Hematopoietic multipotent progenitor cell treated with erythropoietin and hydrocortisone succinate and interleukin-3 and kit ligand, for 4 days (in vitro differentiated cells): ENCODE results near the gene PPP2R5A.
A peak's percentile ranks its signal among the peaks of the same experiment; 100 is the strongest.

ENCODE experiments used
- DNase-seq: peaks from one replicate; pipeline ENCODE4 v3.0.0-alpha.2; 2015

The PPP2R5A gene

DNA sequence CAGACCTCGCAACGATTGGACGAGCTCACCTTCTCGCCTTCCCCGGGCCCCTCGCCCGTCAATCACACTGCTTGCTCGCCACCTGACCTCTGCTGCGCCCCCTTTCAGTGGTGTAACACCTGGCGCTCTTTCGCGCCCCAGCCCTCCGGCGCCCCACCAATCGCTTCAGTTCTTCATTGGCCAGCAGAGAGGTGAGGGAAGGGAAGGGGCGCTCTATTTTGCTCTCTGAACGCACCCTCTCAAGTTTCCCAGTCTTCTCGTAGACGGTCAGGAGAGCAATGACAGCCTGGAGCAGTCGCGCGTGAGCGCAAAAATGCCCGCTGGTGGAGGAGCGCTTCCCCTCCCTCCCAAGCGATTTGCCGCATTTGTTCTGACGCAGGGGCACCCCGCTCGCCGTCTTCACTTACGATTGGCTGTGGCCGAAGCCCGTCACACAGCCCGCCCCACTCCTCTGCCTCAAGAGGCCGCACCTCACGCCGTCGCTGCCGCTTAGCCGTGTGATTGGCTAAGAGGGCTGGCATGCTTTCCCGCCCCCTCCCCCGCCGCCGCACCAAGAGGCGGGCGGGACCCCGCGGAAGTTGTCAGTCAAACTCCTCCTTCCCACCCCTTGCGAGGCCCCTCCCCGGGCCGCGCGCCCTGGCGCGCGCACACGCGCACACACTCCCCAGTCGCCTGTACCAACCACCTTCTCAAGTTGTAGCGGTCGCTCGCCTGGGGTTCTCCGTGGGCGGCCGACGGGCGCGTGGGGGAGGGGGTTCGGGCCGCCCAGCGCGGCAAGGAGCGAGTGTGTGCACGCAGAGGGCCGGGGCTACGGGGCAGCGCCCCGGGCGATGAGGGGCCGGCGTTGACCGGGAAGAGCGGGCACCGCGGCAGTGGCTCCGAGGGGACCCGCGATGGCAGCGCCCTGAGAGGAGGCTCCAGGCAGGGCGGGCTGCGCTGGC is at the start of gene PPP2R5A:
Gene PPP2R5A (plus strand): TSS at position 667 of the 941 bp plus-strand sequence. CDS start 701 bp downstream, outside the sequence.
- DNase-seq = peak; percentile 100

DNA sequence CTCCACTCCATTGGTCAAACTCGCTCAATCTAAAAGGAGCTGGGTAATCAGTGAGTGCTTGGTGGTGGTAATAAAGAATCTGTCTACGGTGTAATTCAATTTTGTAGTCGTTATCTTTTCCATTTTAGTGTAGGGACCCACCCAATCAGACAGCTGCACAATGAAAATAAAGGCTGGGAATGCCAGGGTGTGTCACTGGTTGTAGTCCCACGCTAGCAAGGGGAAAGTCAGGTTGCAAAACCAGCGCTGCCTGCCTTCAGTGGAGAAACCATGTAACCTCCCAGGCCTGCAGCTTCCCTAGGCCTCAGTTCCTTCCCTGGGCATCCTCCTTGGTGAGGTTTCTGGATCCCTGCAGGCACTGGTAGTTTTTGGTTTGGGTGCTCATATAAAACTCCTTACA is 49.4 kb upstream of the PPP2R5A start:
- no peak for DNase-seq

DNA sequence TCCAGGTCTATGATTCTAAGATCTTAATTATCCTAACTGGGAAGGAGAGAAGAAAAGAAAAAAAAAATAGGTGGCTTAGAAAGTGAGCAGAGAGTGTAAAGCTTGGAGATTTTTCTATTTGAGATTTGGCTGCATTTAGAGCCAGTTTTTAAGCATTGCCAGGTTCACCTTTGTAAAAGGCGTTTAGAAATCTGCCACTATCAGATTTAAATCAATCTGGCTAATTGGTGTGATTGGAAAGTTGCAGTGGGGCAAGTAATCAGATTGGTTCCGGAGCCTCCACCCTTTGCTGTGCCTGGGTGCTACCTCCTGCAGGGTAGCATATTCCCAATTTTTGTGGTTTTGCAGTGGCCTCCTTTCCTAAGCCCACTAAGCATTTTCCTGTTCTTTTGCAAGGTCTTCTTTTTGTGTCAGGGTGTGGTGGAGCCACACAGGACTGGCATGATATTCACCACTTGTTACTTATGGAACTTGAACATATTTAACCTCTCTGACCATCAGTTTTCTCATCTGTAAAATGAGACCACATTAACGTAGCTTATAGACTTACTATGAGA is 48.5 kb upstream of the PPP2R5A start:
- no peak for DNase-seq

DNA sequence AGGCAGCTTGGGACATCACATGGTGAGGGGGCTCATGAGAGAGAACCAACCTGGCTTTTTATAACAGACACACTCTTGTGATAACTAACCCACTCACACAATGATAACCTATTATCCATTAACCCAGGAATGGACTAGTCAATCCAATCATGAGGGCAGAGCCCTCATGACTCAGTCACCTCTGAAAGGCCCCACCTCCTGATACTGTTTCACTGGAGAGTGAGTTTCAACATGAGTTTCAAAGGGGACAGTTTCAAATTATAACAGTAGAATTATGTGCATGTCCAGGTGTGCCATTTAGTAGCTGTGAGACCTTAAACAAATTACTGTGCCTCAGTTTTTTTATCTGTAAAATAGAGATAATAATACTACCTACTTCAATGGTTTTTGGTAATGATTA is 47.6 kb upstream of the PPP2R5A start:
- DNase-seq = no peak

DNA sequence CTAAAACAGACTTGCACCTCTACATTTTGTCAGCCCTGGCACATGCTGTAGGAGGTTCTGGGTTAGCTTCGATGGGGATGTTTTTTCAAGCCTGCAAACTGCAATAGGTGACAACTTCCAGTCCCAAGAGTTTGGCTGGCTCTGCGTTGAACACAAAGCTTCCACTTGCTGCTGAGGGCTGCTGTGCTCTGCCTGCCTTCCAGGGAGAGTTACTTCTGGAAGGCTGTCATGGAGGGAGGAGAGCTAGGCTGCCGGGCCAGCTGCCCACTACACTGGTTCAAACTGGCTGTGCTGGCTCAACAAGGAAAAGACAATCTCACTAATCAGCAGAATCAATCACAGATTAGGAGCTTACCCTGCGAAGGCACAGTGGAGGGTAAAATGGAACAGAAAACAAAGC is 46.7 kb upstream of the PPP2R5A start:
- DNase-seq = no peak

DNA sequence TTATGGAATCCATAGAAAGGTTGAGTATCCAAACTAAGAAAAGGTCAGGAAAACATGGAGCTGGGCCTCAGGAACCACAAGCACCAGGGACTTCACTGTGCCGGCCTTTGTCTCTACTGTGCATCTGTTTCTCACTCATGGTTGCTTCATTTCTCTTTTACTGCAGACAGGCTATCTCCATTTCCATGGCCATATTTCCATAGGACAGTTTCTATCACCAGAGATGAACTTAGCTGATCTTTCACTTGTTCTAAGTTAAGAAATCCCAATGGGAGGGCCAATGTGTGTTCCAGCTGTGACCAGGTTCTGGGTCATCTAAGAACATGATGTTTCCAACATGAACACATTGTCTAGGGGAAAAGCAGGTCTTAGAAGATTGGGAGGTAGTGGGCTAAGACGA is 43.7 kb upstream of the PPP2R5A start:
- no peak for DNase-seq

DNA sequence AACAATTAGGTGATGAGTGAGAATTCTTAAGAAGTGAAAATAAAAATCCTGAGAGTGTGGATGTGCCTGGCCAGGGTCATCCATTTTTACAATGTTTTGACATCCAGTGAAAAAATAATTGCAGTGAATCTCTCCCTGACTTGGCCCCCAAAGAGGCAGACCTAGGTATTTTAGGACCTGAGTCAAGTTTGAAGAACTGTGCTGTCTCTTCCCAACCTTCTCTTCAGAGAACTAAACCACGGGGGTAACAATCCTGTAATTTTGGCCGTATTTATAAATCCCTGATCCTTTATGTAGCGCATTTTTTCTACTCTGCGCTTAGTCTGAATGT is 43.3 kb upstream of the PPP2R5A start:
- DNase-seq = no peak

DNA sequence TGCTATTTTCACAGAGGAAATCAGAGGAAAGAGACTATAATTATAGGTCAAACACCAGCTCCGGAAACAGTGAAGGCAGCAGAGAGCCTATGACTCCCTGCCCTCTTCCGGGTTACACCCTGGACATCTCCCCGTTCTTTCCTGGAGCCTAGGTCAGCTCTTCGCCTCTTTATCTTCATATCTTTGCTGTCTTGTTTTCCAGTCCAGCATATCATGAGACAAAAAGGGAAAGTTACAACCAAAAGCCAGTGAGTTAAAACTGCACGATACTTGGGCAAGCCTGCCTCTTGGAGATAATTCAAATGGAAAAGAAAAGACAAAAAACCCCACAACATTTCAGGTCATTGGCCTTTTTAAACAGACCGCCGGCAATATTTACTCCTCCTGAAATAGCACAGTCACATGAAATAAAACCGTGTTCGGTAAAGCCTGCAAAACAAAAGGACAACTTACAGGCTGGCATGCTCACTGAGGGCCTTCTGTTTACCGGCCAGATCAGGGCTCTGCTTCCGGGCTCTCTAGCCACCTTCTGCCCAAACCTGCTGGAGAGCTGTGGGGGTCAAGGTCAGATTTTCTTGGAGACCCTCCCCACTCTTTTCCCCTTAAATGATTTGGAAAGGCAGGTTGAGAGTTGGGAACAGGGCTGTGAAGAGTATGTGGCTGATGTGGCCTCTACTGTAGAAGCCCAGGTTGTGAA is 42.8 kb upstream of the PPP2R5A start:
- no peak for DNase-seq

DNA sequence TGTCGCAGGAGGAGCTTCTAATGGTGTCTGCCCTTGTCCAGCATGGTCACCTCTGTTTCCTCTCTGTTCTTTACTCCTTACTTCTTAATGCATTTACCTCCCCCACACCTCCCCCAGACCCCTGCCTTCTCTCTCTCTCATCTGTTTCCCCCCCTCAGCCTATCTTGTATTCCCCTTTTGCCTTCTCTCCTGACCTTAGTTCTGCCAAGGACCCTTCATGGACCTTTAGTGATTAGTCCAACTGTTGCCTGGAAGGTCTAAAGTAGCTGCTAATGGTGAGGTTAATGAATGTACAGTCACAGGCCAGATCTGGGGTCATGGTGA is 42.3 kb upstream of the PPP2R5A start:
- DNase-seq = no peak

DNA sequence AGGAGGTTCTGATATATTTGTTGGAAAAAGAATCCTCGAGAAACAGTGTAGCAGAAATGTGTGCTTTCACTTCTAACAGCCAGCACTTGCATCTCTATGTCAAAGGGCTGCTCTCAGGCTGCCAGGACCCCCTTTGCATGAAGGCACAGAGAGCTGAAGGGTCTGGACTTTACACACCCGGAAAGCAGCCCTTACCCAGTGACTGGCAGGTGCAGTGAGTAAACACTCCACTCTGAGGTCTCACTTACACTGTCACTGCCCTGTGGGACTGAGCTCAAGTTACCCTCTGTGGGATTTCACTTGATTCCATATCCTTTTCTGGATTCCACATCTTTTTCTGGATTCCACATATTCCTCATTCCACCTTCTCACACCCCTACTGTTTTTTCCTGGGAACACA is 40.8 kb upstream of the PPP2R5A start:
- DNase-seq = no peak

DNA sequence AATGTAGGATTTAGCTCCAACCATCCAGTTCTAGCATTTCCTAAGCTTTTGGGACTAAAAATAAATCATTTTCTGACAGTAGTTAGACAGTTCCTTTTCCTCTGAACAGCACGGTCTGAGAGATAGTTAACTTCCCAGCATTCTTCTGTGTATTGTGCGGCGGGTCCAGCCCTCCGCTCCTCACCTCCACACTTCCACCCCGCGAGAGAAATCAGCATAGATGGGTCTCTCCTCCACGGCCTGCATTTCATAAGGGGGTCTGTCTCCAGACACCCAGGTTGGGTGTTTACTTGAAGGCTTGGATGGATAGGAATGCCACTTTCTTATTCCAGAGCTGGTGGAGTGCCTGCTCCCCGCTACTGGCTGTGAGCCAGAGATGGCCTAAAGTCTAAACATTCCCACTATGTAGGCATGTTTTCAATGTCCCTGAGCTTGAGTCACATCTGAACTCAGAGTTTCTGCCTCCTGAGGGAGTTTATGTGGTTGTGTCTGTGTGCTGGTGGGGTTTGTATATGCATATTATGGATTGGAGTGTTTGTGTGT is 38.0 kb upstream of the PPP2R5A start:
- DNase-seq = no peak

DNA sequence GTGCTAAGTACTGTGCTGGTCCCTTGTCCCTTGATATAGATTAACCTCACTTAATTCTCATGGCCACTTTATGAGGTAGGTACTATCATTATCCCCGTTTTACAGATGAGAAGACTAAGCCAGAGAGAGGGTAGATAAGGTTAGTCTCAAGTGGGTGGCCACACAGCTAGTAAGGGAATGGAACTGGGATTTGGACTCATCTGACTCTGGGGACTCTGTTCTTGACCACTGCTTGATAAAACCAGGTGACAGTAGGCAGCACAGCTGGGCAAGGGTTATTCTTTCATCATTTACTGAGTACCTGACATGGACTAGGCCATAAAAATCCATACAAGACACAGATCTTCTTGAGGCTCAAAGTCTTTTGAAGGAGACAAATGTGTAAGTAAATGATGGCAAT is 37.2 kb upstream of the PPP2R5A start:
- DNase-seq = no peak

DNA sequence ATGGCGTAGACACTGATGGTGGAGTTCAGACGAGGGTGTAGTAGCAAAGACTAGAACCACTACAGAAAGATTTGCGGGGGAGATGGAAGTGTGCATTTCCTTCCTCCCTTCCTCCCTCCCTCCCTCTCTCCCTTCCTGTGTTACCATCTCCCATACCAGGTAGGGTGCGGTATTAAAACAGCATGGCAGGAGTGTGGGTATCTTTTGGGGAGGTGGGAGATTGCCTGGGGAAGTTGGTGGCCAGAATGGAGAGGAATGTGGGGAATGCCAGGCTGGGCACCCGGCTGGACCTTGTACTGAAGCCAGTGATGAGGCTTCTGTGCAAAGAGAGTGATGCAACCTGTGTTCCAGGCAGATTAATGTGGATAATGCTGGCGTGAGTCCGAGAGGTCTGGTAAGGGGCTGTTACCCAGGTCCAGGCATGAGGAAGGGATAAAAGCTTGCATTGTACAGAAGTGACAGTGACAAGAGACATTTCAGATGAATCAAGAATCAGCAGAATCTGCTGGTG is 30.3 kb upstream of the PPP2R5A start:
- DNase-seq = no peak

DNA sequence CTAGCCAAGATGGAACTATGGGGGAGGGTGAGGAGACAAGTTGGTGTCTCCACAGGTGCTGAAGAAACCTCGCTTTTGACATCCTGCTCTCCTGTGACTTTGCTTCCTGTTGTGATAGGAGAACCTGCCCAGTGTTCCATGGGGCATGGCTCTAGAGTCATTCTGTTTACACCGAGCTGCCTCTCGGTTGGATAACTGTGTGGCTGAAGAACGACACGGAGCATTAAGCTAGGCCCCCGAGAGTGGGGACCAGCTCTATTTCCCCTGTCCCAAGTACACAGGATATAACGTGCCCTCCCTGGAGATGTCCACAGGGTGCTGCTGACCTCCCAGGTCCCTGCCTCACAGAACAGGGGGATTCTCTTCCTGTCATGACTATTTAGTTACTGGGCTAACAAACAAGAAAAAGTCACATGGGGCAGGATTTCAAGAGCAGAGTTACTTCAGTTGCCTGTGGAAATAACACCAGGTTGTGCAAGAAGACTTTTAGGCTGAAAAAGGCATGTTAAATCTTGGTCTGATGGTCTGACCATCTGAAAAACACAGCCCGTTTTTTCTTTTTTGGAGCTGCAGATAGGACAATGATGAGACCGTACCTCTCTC is 29.4 kb upstream of the PPP2R5A start:
- peak; percentile 67 for DNase-seq

DNA sequence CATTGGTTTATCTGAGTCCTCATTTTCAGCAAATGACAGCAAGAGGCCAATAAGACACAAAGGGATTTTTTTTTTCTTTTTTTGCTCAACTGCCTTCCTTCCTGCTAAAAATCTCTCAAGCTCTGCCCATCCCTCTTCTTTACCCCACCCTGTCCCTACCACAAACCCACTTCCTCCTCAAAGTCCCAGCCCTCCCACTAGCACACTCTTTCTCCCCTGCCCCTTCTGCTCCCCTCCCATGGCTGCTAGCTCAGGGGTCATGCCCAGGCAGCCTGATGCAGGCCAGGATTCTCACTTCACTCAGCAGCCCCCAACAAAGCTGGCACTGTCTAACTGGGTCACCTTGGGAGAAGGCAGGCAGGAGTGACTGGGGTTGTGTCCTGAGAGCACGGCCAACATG is 28.8 kb upstream of the PPP2R5A start:
- peak; percentile 93 for DNase-seq

DNA sequence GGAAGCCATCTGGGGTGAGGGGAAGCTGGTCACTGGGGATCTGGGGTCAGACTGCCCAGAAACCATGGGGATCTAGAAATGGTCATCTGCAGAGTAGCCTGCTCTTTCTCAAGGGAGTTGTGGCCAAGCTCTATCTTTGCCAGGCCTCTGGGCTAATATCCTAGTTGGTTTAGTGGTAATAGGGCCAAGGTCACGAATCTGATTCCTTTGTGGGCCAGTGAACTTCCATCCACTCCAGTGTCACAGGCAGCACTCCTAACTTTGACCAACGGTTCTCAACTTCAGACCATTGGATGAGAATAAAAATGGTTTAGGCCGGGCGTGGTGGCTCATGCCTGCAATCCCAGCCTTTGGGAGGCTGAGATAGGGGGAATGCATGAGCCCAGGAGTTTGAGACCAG is 28.1 kb upstream of the PPP2R5A start:
- DNase-seq = no peak

DNA sequence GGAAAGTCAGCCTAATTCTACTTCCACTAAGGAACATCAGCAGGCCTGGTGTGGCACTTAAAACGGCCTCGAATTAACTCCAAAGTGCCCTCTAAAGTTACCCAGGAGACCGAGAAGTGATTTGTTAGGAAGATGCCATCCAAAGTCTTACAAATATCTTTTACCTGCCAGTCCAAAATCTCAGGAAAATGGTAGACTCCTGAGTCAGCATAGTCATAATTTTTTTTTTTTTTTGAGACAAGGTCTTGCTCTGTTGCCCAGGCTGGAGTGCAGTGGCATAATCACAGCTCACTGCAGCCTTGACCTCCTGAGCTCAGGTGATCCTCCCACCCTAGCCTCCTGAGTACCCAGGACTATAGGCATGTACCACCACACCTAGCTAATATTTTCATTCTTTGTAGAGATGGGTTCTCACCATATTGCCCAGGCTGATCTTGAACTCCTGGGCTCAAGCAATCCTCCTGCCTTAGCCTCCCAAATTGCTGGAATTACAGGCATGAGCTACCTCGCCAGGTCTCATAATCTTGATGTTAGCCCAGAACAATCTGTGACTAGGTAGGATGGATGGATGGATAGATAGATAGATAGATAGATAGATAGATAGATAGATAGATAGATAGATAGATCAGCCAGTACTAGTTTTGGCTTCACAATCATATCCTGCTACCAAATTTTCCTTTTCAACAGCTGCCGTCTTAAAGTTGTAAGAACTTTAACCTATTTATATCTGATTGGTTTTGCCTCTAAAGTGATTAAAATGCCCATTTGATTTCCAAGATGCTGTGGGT is 25.3 kb upstream of the PPP2R5A start:
- no peak for DNase-seq

DNA sequence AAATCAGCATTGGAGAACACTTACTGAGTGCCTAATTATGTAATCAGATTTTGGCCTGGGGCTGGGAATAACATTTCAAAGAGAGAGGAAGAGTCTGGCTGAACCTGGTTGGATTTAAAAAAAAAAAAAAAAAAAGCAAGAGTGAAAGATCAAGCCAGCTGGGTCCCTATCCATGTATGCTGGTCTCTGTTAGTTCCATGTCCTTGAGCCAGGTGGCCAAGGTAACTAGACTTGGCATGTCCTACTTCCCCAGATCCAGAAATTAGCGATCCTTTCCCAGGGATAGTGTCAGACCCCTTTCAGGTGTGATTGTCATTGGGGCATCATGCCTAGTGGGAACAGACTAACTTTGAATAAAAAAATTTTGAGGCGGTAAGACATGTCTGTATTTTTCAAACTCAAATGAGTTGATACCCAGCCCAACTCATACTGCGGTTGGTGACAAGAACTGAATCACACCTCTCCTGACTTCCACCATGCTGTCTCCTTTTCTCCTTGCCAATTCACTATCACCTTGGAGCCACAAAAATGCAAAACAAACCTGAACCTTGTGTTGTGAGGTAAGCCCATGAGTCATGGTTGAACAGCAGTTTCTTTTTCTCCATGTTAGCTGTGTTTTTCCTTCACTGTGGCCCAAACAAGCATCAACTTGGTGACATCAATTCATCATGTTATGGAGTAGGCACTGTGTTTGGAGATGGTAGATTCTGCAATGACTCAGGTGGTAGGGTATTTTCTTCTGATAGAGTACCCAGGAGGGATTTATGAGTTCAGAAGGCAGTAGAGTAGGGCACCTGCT is 24.5 kb upstream of the PPP2R5A start:
- DNase-seq = no peak

DNA sequence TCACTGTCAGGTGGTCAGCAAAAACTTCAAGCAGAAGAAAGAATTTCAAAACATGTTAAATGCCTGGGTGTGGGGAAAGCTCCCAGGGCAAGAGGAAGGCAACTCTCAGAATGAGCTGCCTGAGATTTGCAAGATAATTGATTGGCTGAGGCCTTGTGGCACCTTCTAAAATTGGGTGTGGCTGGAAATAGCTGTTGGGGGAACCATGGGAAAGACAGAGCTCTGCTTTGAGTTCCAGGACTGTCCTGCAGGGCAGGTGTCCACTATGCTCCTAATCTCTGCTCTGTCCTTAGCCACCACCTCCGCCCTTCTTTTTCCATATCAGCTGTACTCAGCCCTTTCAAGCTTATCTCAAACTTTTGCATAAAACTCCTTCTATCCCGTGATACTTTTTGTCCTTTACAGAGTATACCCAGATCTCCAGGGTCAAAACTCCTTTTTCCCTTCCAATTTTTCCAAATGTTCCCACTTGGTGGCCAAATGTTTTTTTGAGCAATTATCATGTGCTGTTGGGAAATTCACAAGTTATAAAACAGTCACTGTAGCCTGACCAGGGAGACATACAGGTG is 23.8 kb upstream of the PPP2R5A start:
- DNase-seq = peak; percentile 17

DNA sequence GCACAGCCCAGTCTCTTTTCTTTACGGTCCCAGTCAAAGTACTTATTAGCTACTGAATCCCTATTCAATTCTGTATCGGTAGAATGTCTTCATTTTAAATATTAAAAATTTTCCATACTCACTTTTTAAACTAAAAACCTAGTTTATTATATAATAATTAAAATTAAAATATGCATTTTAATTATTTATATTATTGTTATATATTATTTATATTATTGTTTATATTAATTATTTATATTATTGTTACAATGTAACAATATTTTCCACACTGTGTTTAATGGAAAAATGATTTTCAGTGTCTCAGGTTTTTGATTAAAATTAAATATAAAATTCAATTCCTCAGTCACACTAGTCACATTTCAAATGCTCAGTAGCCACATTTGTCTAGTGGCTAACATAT is 18.2 kb upstream of the PPP2R5A start:
- no peak for DNase-seq

DNA sequence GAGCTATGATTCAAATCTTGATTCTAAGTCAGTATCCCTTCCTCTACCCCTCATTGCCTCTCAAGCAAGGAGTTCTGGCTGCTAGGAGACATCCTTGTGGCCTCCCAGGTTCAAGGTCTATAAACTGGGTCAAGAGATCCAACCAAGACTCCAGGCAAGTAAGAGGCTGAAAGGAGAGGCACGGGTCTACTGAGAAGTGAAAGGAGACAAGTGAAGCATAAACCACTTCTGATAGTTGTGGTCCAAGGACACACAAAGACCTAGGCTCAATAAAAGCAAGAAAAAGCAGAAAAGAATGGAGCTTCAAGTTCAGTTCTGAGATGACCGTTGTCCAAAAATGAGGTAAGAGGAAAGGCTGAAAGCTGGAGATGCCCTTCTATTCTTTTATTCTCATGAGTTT is 17.8 kb upstream of the PPP2R5A start:
- no peak for DNase-seq
